Measurements from ENCODE around the gene APBB1.

Gene APBB1

DNA sequence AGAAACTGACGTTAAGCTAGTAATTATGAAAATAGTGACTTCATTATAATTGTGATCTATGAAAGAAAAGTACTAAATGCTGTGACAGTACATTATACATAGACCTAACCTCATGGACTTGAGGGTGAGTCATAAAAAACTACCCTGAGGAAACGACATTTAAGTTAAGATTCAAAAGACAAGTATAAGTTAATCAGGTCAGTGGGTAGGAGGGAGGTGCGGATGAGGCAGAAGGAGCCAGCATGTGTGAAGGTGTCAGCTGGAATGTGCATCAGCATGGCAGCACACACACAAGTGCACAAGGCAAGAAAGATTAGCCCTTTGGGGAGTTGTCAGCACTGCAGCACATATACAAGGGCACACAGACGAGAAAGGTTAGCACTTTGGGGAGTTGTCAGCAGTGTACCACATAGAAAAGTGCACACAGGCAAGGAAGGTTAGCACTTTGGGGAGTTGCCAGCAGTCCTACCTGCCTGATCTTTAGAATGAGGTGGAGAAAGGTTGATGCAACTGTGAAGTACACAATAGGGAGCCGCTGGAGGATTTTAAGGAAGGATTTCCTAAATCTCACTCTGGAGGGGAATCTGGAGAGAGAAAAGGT is 67.0 kb downstream of the APBB1 start:
- DNase-seq (ENCODE audit: low read depth) = no peak

DNA sequence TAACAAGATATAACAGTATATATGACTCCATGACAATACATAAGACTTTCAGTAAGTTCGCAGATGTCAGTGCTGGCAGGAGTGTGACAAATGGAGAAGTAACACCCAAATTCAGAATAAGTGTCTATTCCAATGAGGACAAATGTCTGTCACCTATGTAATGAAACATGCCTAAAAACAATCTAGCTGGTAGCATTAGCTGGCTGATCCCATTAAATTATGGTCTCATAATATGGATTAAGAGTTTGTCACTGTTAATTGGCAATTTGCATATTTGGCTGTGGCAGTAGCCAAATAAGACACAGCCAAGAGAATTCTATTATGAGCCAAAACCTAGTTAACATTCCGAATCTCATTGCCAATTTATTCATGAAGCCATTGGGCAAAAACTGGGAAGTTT is 68.4 kb downstream of the APBB1 start:
- no peak for DNase-seq (ENCODE audit: low read depth)

DNA sequence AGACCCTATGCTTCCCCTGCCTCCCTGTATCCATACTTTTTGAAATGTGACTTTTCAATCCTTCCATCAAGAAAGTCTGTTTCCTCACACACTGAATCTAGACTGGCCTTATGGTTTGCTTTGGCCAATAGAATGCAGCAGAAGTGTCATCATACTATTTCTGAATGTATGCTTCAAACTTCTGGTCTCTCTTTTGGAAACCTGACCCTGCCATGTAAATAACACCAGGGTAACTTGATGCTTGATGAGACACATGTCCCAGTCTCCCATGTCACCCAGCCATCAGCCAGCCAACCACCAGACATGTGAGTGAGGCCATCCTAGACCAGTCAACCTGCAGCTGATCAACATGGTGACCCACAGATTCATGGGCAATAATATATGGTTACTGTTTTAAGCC is 68.9 kb downstream of the APBB1 start:
- no peak for DNase-seq (ENCODE audit: low read depth)

DNA sequence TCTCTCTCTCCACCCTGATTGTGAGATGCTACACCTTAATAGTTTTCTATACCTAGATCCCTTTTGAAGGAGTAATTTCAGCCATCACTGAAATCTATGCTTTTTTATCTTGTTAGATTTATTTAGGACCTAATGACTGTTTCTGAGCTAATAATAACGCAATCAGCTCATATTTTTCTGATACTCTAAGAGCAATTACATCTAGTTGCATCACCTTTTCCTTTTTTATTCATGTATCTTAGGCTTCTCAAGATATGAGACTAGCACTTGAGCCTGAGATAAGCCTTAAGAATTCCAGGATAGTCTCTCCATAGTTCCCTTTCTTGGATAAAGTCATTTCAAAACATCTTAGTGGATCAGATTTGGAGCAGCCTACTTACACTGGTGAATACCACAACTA is 73.5 kb downstream of the APBB1 start:
- DNase-seq (ENCODE audit: low read depth) = no peak
